ENCODE measurements around the gene JMJD4. TPM values are rescaled to one million over a fixed set of nuclear protein-coding genes. Genes with fewer than 3 reads are reported as not detected.
A peak's percentile ranks its signal among the peaks of the same experiment; 100 is the strongest.

Gene JMJD4
- total RNA-seq, 3 donors from 2014 or later (not counting 1 experiment from before 2014, with no cell fraction given), result 8.8 to 12.4 (median 12.3) TPM

- Histone ChIP-seq H3K36me3 (ENCODE audit: control insufficient read depth, insufficient read depth, low read length) (peaks cover 23% of the 10 kb centered on the region), H3K27ac (ENCODE audit: low read length) (no peak overlapping the region), H3K4me1 (ENCODE audit: control insufficient read depth, insufficient read depth, low read length) (peaks cover 72% of the 10 kb centered on the region), H3K27me3 (ENCODE audit: control insufficient read depth, insufficient read depth, low read length) (no peaks in the 10 kb centered on the region), H3K9me3 (ENCODE audit: control insufficient read depth, insufficient read depth, low read length) (no peaks in the 10 kb centered on the region), H3K4me3 (ENCODE audit: low read length) (no peak overlapping the region)
- H3K4me1 Mint-ChIP-seq, result peaks cover 69 to 72% of the 10 kb centered on the region in 2 donors
- ATAC-seq, result no peak
- peak overlapping the region; percentile 41 to 74 for H3K27ac Mint-ChIP-seq
- H3K4me3 Mint-ChIP-seq, result peak overlapping the region; percentile 76
- H3K27me3 Mint-ChIP-seq (ENCODE audit: low read depth in 2 of 2), result peaks cover 3 to 8% of the 10 kb centered on the region in 2 donors
- H3K36me3 Mint-ChIP-seq, result peaks cover 7% of the 10 kb centered on the region
- H3K9me3 Mint-ChIP-seq, result no peaks in the 10 kb centered on the region
- peak in 1 of 2 donors; percentile 30 for DNase-seq
- intact Hi-C loops (cut with micrococcal nuclease), result loop anchor here (2.0 kb wide), 1 partner anchor 183 kb away; the partner anchor contains the start of gene WNT9A
- WGBS (ENCODE audit: insufficient coverage), result 95% methylated on average over 16 of the region's 16 CpGs
- no peak for TF ChIP-seq CTCF (IDR thresholded peaks at IDR 0.05)
These were observed 28.3 kb upstream of the JMJD4 start for GRCh38 chr1:227763246-227764018.

DNA sequence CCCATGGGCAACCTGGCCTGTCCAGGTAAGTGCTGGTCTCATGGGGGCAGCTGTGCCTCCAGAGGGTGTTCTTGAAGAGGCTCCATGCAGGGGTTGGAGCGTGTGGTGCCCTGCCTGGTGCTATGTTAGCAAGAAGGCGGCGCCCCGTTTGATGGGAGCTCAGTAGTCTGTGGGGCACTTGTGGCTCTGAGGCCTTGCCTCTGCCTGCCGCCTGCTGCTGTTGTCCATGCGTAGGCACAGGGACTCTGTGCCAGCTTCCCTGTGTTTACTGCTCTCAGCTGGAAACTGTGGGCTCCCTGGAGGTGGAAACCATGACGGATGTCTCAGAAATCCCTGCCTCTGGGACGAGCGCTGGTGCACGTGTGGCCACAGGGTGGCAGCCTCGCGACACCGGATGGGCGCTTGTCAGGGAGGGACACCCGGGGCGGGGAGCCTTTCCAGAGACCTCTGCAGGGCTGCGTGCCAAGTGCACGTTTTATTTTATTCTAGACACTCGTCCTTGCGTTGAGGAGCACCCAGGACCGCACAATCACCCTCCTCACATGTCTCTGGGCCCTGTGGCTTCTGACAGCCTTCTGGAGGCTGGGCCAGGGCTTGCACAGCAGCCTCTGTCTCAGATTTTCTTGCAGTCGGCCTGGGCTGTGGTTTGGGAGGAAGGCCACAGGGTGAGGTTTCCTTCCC is 27.3 kb upstream of the JMJD4 start:
- Mint-ChIP-seq H3K4me1 (peaks cover 59 to 62% of the 10 kb centered on the region in 2 donors), H3K27me3 (ENCODE audit: low read depth in 2 of 2) (peaks cover 0 to 3% of the 10 kb centered on the region in 2 donors), H3K4me3 (peak overlapping the region; percentile 76), H3K9me3 (no peaks in the 10 kb centered on the region), H3K36me3 (peaks cover 7% of the 10 kb centered on the region), H3K27ac (peak overlapping the region; percentile 41 to 74)
- 16% methylated on average over 21 of the region's 22 CpGs for WGBS (ENCODE audit: insufficient coverage)
- intact Hi-C loops (cut with micrococcal nuclease), result loop anchor here (1.0 to 2.0 kb wide), 3 partner anchors 184 to 281 kb away; partner anchors contain the start of gene WNT9A
- Histone ChIP-seq H3K27ac (ENCODE audit: low read length) (peak overlapping the region; percentile 1), H3K9me3 (ENCODE audit: control insufficient read depth, insufficient read depth, low read length) (no peaks in the 10 kb centered on the region), H3K27me3 (ENCODE audit: control insufficient read depth, insufficient read depth, low read length) (no peaks in the 10 kb centered on the region), H3K36me3 (ENCODE audit: control insufficient read depth, insufficient read depth, low read length) (peaks cover 21% of the 10 kb centered on the region), H3K4me1 (ENCODE audit: control insufficient read depth, insufficient read depth, low read length) (peaks cover 62% of the 10 kb centered on the region), H3K4me3 (ENCODE audit: low read length) (no peak overlapping the region)
- ATAC-seq, result peak; percentile 64 to 82 (median 68)
- peak; percentile 81 for TF ChIP-seq CTCF (IDR thresholded peaks at IDR 0.05)
- DNase-seq, result peak; percentile 75 to 94

- Mint-ChIP-seq H3K4me3 (peak overlapping the region; percentile 17), H3K27me3 (ENCODE audit: low read depth in 2 of 2) (peaks cover 0 to 3% of the 10 kb centered on the region in 2 donors), H3K36me3 (peaks cover 7% of the 10 kb centered on the region), H3K27ac (peak overlapping the region in 1 of 2 donors; percentile 74), H3K9me3 (no peaks in the 10 kb centered on the region), H3K4me1 (peaks cover 52 to 55% of the 10 kb centered on the region in 2 donors)
- no peak for ATAC-seq
- Histone ChIP-seq H3K27me3 (ENCODE audit: control insufficient read depth, insufficient read depth, low read length) (no peaks in the 10 kb centered on the region), H3K4me1 (ENCODE audit: control insufficient read depth, insufficient read depth, low read length) (peaks cover 55% of the 10 kb centered on the region), H3K9me3 (ENCODE audit: control insufficient read depth, insufficient read depth, low read length) (no peaks in the 10 kb centered on the region), H3K36me3 (ENCODE audit: control insufficient read depth, insufficient read depth, low read length) (peaks cover 21% of the 10 kb centered on the region), H3K4me3 (ENCODE audit: low read length) (no peak overlapping the region), H3K27ac (ENCODE audit: low read length) (peak overlapping the region; percentile 1)
- no peak for DNase-seq
- whole genome bisulfite sequencing (ENCODE audit: insufficient coverage), result 86% methylated on average over 17 of the region's 17 CpGs
- intact Hi-C loops (cut with micrococcal nuclease), result loop anchor here (1.0 to 2.0 kb wide), 3 partner anchors 185 to 280 kb away; partner anchors contain the start of gene WNT9A
- no peak for TF ChIP-seq CTCF (IDR thresholded peaks at IDR 0.05)
These were observed 26.6 kb upstream of the JMJD4 start for GRCh38 chr1:227761621-227762230.
